ENCODE results near the gene AACS.

GRCh38 chr12:125157177-125157576, 91.9 kb downstream of the AACS start:
- TF ChIP-seq SIN3A (IDR thresholded peaks at IDR 0.05; ENCODE audit: borderline replicate concordance, insufficient read depth, low read length) (no peak), TAF1 (IDR thresholded peaks at IDR 0.05; ENCODE audit: borderline replicate concordance, insufficient read depth, low read length) (no peak), POLR2AphosphoS5 (IDR thresholded peaks at IDR 0.05; ENCODE audit: low read depth, low read length) (no peak), FOXP2 (optimal IDR thresholded peaks at IDR 0.05; ENCODE audit: borderline replicate concordance, extremely low read depth, extremely low read length, insufficient read depth) (no peak)
- TF ChIP-seq, protein P1, sequence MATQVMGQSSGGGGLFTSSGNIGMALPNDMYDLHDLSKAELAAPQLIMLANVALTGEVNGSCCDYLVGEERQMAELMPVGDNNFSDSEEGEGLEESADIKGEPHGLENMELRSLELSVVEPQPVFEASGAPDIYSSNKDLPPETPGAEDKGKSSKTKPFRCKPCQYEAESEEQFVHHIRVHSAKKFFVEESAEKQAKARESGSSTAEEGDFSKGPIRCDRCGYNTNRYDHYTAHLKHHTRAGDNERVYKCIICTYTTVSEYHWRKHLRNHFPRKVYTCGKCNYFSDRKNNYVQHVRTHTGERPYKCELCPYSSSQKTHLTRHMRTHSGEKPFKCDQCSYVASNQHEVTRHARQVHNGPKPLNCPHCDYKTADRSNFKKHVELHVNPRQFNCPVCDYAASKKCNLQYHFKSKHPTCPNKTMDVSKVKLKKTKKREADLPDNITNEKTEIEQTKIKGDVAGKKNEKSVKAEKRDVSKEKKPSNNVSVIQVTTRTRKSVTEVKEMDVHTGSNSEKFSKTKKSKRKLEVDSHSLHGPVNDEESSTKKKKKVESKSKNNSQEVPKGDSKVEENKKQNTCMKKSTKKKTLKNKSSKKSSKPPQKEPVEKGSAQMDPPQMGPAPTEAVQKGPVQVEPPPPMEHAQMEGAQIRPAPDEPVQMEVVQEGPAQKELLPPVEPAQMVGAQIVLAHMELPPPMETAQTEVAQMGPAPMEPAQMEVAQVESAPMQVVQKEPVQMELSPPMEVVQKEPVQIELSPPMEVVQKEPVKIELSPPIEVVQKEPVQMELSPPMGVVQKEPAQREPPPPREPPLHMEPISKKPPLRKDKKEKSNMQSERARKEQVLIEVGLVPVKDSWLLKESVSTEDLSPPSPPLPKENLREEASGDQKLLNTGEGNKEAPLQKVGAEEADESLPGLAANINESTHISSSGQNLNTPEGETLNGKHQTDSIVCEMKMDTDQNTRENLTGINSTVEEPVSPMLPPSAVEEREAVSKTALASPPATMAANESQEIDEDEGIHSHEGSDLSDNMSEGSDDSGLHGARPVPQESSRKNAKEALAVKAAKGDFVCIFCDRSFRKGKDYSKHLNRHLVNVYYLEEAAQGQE (IDR thresholded peaks at IDR 0.05; ENCODE audit: insufficient read depth in 1 of 2, low read depth in 2 of 2, low read length in 2 of 2), result no peak

All from PFSK-1 (cell line).